Tibial nerve (tissue), 3 donors: ENCODE data around the gene PIGP.

Source experiments
- POLR2A ChIP-seq, 2 donors: fragments of 450-650 bp; IDR thresholded peaks; one replicate each; pipeline ENCODE4 v1.6.1; 2017; ENCODE audit warnings: antibody characterized with exemption in 2 of 2, mild to moderate bottlenecking in 2 of 2, moderate library complexity in 2 of 2
- TF ChIP-seq, protein P1 (sequence below), 5 experiments: fragments of 200-600 bp in 3 of 5; fragments of 450-650 bp in 2 of 5; sonication (generic) in 3 of 5; IDR thresholded peaks; one replicate each; pipeline ENCODE4 v1.5.1; 2016 to 2019; ENCODE audit warnings: antibody characterized with exemption in 5 of 5, mild to moderate bottlenecking in 3 of 5, moderate library complexity in 2 of 5

- TF ChIP-seq, protein P1, sequence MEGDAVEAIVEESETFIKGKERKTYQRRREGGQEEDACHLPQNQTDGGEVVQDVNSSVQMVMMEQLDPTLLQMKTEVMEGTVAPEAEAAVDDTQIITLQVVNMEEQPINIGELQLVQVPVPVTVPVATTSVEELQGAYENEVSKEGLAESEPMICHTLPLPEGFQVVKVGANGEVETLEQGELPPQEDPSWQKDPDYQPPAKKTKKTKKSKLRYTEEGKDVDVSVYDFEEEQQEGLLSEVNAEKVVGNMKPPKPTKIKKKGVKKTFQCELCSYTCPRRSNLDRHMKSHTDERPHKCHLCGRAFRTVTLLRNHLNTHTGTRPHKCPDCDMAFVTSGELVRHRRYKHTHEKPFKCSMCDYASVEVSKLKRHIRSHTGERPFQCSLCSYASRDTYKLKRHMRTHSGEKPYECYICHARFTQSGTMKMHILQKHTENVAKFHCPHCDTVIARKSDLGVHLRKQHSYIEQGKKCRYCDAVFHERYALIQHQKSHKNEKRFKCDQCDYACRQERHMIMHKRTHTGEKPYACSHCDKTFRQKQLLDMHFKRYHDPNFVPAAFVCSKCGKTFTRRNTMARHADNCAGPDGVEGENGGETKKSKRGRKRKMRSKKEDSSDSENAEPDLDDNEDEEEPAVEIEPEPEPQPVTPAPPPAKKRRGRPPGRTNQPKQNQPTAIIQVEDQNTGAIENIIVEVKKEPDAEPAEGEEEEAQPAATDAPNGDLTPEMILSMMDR (IDR thresholded peaks at IDR 0.05), result no peak
- no peak for TF ChIP-seq POLR2A (IDR thresholded peaks at IDR 0.05)
These were observed 54.8 kb downstream of the PIGP start for GRCh38 chr21:37017951-37018679.
